ENCODE data around the gene KNL1.
"Not testable (repeated sequence)": the region's sequence is repeated elsewhere in the genome, so short reads cannot be mapped to it uniquely, and the experiment has no call there.

Gene KNL1

GRCh38 chr15:40581796-40582195 lies 12.3 kb upstream of the KNL1 start:
- not testable (repeated sequence) for DNase-seq (ENCODE audit: low read depth)

- no peak for DNase-seq (ENCODE audit: low read depth)
These were observed 11.3 kb upstream of the KNL1 start for GRCh38 chr15:40582726-40583246.

GRCh38 chr15:40584191-40584590 lies 9.9 kb upstream of the KNL1 start:
- DNase-seq (ENCODE audit: low read depth), result no peak

- DNase-seq (ENCODE audit: low read depth), result no peak
These were observed 3.4 kb upstream of the KNL1 start for GRCh38 chr15:40590667-40591050.

GRCh38 chr15:40591389-40591788 lies 2.7 kb upstream of the KNL1 start:
- DNase-seq (ENCODE audit: low read depth), result no peak

GRCh38 chr15:40593165-40593564 lies 884 bp upstream of the KNL1 start:
- no peak for DNase-seq (ENCODE audit: low read depth)

- no peak for DNase-seq (ENCODE audit: low read depth)
These were observed 384 bp downstream of the KNL1 start for GRCh38 chr15:40594429-40594836.

GRCh38 chr15:40595219-40595618 lies 1.2 kb downstream of the KNL1 start:
- no peak for DNase-seq (ENCODE audit: low read depth)

GRCh38 chr15:40595773-40596172 lies 1.7 kb downstream of the KNL1 start:
- no peak for DNase-seq (ENCODE audit: low read depth)

- DNase-seq (ENCODE audit: low read depth), result no peak
These were observed 3.0 kb downstream of the KNL1 start for GRCh38 chr15:40597024-40597423.

GRCh38 chr15:40598126-40598525 lies 4.1 kb downstream of the KNL1 start:
- DNase-seq (ENCODE audit: low read depth), result no peak

- no peak for DNase-seq (ENCODE audit: low read depth)
These were observed 4.6 kb downstream of the KNL1 start for GRCh38 chr15:40598672-40599071.

- DNase-seq (ENCODE audit: low read depth), result no peak
These were observed 6.9 kb downstream of the KNL1 start for GRCh38 chr15:40600956-40601355.

GRCh38 chr15:40603935-40604334 lies 9.9 kb downstream of the KNL1 start:
- DNase-seq (ENCODE audit: low read depth), result no peak

GRCh38 chr15:40613080-40613479 lies 19.0 kb downstream of the KNL1 start:
- DNase-seq (ENCODE audit: low read depth), result no peak

- no peak for DNase-seq (ENCODE audit: low read depth)
These were observed 24.0 kb downstream of the KNL1 start for GRCh38 chr15:40618023-40618422.

GRCh38 chr15:40618906-40619305 lies 24.9 kb downstream of the KNL1 start:
- no peak for DNase-seq (ENCODE audit: low read depth)

GRCh38 chr15:40623361-40623760 lies 29.3 kb downstream of the KNL1 start:
- DNase-seq (ENCODE audit: low read depth), result no peak

GRCh38 chr15:40630313-40630712 lies 36.3 kb downstream of the KNL1 start:
- no peak for DNase-seq (ENCODE audit: low read depth)

- no peak for DNase-seq (ENCODE audit: low read depth)
These were observed 39.1 kb downstream of the KNL1 start for GRCh38 chr15:40633178-40633577.

GRCh38 chr15:40637221-40637745 lies 43.2 kb downstream of the KNL1 start:
- DNase-seq (ENCODE audit: low read depth), result no peak

GRCh38 chr15:40639677-40640076 lies 45.6 kb downstream of the KNL1 start:
- no peak for DNase-seq (ENCODE audit: low read depth)

- DNase-seq (ENCODE audit: low read depth), result no peak
These were observed 53.5 kb downstream of the KNL1 start for GRCh38 chr15:40647523-40647922.

- DNase-seq (ENCODE audit: low read depth), result no peak
These were observed 56.4 kb downstream of the KNL1 start for GRCh38 chr15:40650479-40650878.

- DNase-seq (ENCODE audit: low read depth), result no peak
These were observed 66.6 kb downstream of the KNL1 start for GRCh38 chr15:40660686-40661085.

Data from stimulated activated CD4-positive, alpha-beta T cell treated with anti-CD3 and anti-CD28 coated beads, Interleukin-2, amount 100 ng/mL, for 4 hours (primary cell).